ENCODE results near the gene FBXO3. TPM values are rescaled to one million over a fixed set of nuclear protein-coding genes. Genes with fewer than 3 reads are reported as not detected.
A peak's percentile ranks its signal among the peaks of the same experiment; 100 is the strongest.

The FBXO3 gene
- total and polyA plus RNA-seq, 9 of the 15 experiments (the other 6 are each of a cell fraction or from before 2014, with no cell fraction given) = 11.6 to 59.3 (median 29.2) TPM

- TF ChIP-seq, protein P1, sequence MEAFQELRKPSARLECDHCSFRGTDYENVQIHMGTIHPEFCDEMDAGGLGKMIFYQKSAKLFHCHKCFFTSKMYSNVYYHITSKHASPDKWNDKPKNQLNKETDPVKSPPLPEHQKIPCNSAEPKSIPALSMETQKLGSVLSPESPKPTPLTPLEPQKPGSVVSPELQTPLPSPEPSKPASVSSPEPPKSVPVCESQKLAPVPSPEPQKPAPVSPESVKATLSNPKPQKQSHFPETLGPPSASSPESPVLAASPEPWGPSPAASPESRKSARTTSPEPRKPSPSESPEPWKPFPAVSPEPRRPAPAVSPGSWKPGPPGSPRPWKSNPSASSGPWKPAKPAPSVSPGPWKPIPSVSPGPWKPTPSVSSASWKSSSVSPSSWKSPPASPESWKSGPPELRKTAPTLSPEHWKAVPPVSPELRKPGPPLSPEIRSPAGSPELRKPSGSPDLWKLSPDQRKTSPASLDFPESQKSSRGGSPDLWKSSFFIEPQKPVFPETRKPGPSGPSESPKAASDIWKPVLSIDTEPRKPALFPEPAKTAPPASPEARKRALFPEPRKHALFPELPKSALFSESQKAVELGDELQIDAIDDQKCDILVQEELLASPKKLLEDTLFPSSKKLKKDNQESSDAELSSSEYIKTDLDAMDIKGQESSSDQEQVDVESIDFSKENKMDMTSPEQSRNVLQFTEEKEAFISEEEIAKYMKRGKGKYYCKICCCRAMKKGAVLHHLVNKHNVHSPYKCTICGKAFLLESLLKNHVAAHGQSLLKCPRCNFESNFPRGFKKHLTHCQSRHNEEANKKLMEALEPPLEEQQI (IDR thresholded peaks at IDR 0.05) = peak; percentile 70; the same call in 1 of the 2 replicates
- TF ChIP-seq CBX3 (IDR thresholded peaks at IDR 0.05; ENCODE audit: borderline replicate concordance in 1 of 2, low read length in 2 of 2) (peak in 1 of 2 experiments; percentile 64; a peak in 1 of 3 replicates), MTA3 (IDR thresholded peaks at IDR 0.05; ENCODE audit: borderline replicate concordance) (0 out of 2 replicates have a peak, but pooled peaks have one; percentile 39), MBD2 (IDR thresholded peaks at IDR 0.05; ENCODE audit: borderline replicate concordance, low read depth) (0 out of 2 replicates have a peak, but pooled peaks have one; percentile 43), ATF7 (IDR thresholded peaks at IDR 0.05) (0 out of 2 replicates have a peak, but pooled peaks have one; percentile 36), VEZF1 (CRISPR knock-in tag; IDR thresholded peaks at IDR 0.05) (peak; percentile 71), FOXP1 (CRISPR knock-in tag; IDR thresholded peaks at IDR 0.05) (0 out of 2 replicates have a peak, but pooled peaks have one; percentile 47), ZBTB7A (IDR thresholded peaks at IDR 0.05; ENCODE audit: borderline replicate concordance, control insufficient read depth, low read depth, low read length) (no peak; the same call in 1 of the 2 replicates), FOXJ2 (tag; IDR thresholded peaks at IDR 0.05) (no peak), HMGN3 (IDR thresholded peaks at IDR 0.05; ENCODE audit: borderline replicate concordance, extremely low read depth, insufficient read length, low read depth, low read length) (peak; percentile 69), NR2C1 (IDR thresholded peaks at IDR 0.05) (0 out of 2 replicates have a peak, but pooled peaks have one; percentile 14), NR2C1 (tag; IDR thresholded peaks at IDR 0.05) (no peak; the same call in none of the 2 replicates), ZNF592 (IDR thresholded peaks at IDR 0.05) (0 out of 2 replicates have a peak, but pooled peaks have one; percentile 72)
- TF ChIP-seq, protein P2, sequence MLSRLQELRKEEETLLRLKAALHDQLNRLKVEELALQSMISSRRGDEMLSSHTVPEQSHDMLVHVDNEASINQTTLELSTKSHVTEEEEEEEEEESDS (CRISPR knock-in tag; IDR thresholded peaks at IDR 0.05) = no peak
- TF ChIP-seq, protein P3, sequence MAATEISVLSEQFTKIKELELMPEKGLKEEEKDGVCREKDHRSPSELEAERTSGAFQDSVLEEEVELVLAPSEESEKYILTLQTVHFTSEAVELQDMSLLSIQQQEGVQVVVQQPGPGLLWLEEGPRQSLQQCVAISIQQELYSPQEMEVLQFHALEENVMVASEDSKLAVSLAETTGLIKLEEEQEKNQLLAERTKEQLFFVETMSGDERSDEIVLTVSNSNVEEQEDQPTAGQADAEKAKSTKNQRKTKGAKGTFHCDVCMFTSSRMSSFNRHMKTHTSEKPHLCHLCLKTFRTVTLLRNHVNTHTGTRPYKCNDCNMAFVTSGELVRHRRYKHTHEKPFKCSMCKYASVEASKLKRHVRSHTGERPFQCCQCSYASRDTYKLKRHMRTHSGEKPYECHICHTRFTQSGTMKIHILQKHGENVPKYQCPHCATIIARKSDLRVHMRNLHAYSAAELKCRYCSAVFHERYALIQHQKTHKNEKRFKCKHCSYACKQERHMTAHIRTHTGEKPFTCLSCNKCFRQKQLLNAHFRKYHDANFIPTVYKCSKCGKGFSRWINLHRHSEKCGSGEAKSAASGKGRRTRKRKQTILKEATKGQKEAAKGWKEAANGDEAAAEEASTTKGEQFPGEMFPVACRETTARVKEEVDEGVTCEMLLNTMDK (IDR thresholded peaks at IDR 0.05; ENCODE audit: borderline replicate concordance, insufficient read depth, low read depth, low read length, poor library complexity, severe bottlenecking) = no peak
These were observed 36.9 kb downstream of the FBXO3 start (continued) for GRCh38 chr11:33737362-33737821.
